GM18507 (cell line): ENCODE measurements around the gene TRABD2B.

Experiments
- DNase-seq: peaks from one replicate; pipeline ENCODE4 v3.0.0; 2011; ENCODE audit warnings: low read depth; ENCODE audit not compliant: insufficient read length; ENCODE audit errors: extremely low spot score
- FAIRE-seq: peaks from 2 replicates; lab custom pipeline; 2011; peaks lifted over from hg19 to GRCh38; lab: Jason Lieb, UNC

Gene TRABD2B

DNA sequence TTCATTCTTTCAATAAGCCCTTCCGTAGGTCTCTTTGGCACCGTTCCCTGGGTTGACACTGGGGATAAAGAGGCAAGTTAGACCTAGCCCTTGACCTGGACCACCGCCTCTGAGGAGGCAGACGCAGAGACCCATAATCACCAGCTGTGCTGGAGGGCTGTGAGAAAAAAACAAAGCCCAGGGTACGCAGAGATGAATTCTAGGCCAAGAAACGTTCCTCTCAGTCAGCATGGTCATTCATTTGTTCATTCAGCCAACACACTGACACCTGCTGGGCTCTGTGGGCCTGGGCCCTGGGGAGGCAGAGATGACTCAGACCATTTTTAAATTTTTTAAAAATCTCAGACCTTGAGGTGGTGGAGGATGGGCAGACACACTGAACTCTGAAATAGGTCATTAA lies 26.3 kb upstream of the TRABD2B start:
- DNase-seq: no peak
- FAIRE-seq: no peak

DNA sequence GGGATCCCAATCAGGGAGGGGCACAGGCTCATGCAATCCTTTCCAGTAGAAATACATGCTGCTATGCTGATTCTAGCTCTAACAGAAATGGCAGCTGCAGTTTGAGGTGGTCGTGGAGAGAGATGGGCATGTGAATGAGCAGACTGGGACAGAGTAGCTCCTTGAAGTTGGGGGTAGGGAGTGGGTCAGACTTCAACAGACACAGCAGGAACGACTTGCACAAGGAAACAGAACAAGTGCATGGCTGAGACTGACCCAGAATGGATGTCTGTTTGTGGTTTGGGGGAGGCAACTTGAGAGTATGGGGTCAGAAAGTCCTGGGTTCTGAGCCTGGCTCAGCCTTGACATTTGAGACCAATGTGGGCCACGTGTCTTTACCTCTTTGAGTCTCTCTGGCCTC lies 25.1 kb upstream of the TRABD2B start:
- DNase-seq: no peak
- FAIRE-seq: no peak

GRCh38 chr1:48021792-48022191 lies 24.6 kb upstream of the TRABD2B start:
- DNase-seq (no peak), FAIRE-seq (no peak)

GRCh38 chr1:48019714-48020315 lies 22.6 kb upstream of the TRABD2B start:
- FAIRE-seq: no peak
- no peak for DNase-seq

- FAIRE-seq (no peak), DNase-seq (no peak)
Measured at GRCh38 chr1:48018799-48019198, 21.6 kb upstream of the TRABD2B start.

- no peak for FAIRE-seq
- DNase-seq: no peak
Measured at GRCh38 chr1:48017716-48018115, 20.5 kb upstream of the TRABD2B start.

DNA sequence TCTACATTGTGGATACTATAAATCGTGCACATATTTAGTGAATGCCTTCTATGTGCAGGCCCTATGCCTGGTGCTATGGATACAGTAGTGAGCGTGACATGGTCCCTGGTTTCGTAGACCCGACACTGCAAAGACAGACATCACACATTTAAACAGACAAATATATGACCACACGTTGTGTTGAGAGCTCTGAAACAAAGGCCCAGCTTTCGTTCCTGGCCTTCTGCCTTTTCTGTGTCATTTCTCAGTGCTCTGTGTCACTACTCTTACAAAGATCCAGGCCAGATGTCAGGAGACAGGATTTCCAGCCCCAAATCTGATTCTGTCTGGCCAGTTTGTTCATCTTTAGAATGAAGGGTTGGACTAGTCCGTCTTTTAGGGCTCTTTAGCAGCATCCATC lies 19.3 kb upstream of the TRABD2B start:
- DNase-seq (no peak), FAIRE-seq (no peak)

- DNase-seq: no peak
- no peak for FAIRE-seq
Measured at GRCh38 chr1:48013270-48013669, 16.1 kb upstream of the TRABD2B start.

DNA sequence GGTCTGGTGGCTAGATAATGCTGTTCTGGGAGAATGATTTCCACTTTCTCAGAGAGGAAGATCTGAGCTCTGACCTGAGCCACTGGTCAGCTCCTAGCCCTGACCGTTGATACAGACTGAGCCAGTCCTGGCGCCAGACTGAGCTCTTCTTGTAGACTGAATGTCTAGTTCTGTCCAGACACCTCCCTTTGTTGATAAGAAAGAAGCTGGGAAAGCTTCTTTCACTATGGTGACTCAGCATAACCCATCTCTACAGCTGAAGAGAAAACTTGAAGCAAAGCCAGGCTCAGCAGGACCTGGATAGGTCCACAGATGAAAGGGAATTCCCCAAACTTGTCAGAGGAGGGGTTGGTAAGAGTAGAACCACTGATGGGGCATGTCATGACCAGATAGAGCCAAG lies 9.9 kb upstream of the TRABD2B start:
- no peak for DNase-seq
- FAIRE-seq: no peak

- FAIRE-seq (no peak), DNase-seq (no peak)
Measured at GRCh38 chr1:48006264-48006663, 9.1 kb upstream of the TRABD2B start.

- DNase-seq (no peak), FAIRE-seq (no peak)
Measured at GRCh38 chr1:48005253-48006117, 8.3 kb upstream of the TRABD2B start.

GRCh38 chr1:48003741-48004531 lies 6.8 kb upstream of the TRABD2B start:
- DNase-seq: no peak
- no peak for FAIRE-seq

GRCh38 chr1:48002142-48002541 lies 5.0 kb upstream of the TRABD2B start:
- FAIRE-seq (no peak), DNase-seq (no peak)

DNA sequence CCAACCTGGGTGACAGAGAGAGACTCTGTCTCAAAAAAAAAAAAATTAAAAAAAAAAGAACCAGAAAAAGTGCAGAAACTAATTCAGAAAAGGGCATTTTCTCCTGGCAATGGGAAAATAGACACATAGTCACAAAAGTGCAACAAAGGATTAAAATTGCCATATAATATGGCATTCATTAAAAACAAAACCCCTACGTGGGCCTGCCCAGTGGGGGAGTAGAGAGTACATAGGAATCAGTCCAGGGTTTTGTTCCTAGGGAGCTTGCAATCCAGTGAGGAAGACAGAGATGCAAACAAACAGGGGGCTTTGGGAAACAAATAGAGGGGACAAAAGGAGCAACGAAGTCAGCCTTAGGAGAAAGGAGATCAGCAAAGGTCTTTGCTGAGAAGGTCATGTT lies 4.5 kb upstream of the TRABD2B start:
- DNase-seq (no peak), FAIRE-seq (no peak)

DNA sequence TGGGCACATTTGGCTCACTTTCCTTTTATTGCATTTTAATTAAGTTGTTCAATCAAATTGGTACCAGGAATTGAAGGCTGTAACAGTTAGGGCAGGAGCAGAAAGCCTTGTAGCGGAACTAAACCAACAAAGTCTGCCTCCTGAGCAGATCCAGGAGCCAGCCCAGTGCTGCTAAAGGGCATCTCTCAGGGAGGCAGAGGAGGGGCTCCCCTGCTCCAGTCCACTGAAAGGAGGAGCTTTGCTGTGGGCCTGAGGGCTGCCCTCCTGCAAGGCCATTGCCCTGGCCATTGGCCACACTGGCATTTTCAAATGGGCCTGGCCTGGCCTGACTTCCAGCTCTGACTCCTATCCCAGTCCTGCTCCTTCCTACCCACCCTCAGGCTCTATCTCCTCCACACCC lies 3.7 kb upstream of the TRABD2B start:
- DNase-seq (no peak), FAIRE-seq (no peak)

DNA sequence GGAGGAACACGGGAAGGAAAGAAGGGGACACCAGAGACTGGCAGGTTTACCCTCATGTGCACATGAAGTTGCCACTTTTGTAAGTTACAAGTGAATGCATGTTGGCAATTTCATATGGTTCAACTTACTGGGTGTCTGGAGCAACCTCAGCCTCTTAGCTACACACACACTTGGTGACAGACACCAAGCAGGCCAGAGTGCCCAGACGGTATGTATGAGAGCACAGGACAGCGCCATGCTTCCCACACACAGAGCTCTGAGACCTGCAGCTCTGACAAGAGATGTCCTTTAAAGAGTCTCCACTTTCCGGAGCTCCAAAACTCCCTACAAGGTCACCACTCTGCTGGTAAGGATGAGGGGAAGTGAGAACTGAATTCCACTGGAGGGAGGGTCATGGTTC lies 1.9 kb upstream of the TRABD2B start:
- no peak for FAIRE-seq
- no peak for DNase-seq

- no peak for DNase-seq
Measured at GRCh38 chr1:47998396-47998990, 1.3 kb upstream of the TRABD2B start.

DNA sequence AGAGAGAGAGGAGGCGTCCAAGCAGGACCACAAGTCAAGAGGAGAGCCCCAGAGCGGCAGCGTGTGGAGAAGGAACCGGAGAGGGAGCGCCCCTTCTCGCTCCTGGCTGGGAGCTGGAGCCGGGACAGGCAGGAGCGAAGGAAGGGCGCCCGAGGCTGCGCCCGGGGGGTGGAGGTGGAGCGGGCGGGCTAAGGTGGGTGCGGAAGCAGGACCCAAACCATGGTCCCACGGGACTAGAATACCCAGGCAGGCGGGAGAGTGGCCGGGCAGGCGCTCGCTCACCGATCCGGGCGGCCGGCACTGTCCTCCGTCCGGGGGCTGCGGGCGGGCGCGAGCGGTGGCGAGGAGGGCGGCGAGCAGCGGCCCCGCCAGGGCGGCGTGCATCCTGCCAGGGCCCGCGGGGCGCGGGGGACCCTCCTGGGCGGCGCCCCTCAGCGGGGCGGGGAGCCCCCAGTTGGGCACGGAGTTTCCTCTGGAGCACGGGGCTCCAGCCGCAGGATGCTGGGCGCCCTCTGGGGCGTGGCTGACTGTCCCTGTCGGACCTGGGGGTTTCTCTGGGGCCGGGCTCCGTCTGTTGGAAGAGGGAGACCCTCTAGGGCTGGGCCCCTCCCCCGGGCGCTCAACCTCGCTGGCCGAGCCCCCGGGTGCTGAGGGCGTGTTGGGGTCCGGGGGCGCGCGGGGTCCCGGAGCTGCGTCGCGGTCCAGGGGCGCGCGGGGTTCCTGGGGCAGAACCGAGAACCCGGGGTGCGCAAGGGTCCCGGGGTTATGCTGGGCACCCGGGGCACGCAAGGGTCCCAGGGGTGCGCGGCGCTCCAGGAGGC lies 569 bp downstream of the TRABD2B start:
- no peak for FAIRE-seq
- DNase-seq: no peak

More at GRCh38 chr1:47998396-47998990, 1.3 kb upstream of the TRABD2B start:
- no peak for FAIRE-seq

DNA sequence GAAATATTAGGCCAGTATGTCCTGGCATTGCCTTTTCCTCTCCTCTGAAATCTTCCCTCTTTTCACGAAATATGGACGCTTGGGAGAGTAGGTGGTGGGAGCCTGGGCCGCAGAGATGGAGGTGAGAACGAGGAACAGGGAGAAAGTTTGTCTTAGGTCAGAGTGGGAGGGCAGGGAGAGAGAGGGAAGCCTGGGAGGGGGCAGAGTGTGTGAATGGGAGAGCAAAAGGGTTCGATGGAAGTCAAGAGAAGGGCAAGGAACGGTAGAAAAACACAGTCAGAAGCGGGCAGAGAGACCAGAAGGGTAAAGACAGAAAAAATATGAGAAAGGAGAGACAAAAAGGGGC lies 1.2 kb downstream of the TRABD2B start:
- FAIRE-seq (no peak), DNase-seq (no peak)
